Neural crest cell (in vitro differentiated cells): ENCODE results near the gene IMMT. TPM values are rescaled to one million over a fixed set of nuclear protein-coding genes. Genes with fewer than 3 reads are reported as not detected.

Experiments
- DNase-seq: peaks from one replicate; pipeline ENCODE4 v3.0.0; 2021; ENCODE audit warnings: low read depth, mixed read lengths, low spot score
- H3K27ac Mint-ChIP-seq: one replicate; pipeline ENCODE4 v1.8.0; 2021; ENCODE audit warnings: mild to moderate bottlenecking, mixed read lengths; ENCODE audit not compliant: unreplicated experiment
- H3K27me3 Mint-ChIP-seq: 2 replicates; pipeline ENCODE4 v1.8.0; 2021; ENCODE audit warnings: low read depth, mild to moderate bottlenecking, mixed read lengths
- H3K36me3 Mint-ChIP-seq: 2 replicates; pipeline ENCODE4 v1.8.0; 2021; ENCODE audit warnings: low read depth, mild to moderate bottlenecking, mixed read lengths
- H3K4me1 Mint-ChIP-seq: 2 replicates; pipeline ENCODE4 v1.8.0; 2021; ENCODE audit warnings: mixed read lengths
- H3K4me3 Mint-ChIP-seq: one replicate; pipeline ENCODE4 v1.8.0; 2021; ENCODE audit warnings: mild to moderate bottlenecking, mixed read lengths
- H3K9me3 Mint-ChIP-seq: 2 replicates; pipeline ENCODE4 v1.8.0; 2021; ENCODE audit warnings: mixed read lengths
- total RNA-seq: library from RNA; stranded (reverse); gene quantifications from 2 replicates; pipeline ENCODE4 v1.2.1, GENCODE V29; 2021
- TF ChIP-seq, protein P1 (sequence below): fragments of 200-600 bp; sonication (generic); conservative IDR thresholded peaks from 2 replicates; pipeline ENCODE4 v1.5.0; 2021; ENCODE audit warnings: antibody characterized with exemption, mild to moderate bottlenecking

The IMMT gene
- total RNA-seq, 1 donor from 2014 or later = 120 TPM

DNA sequence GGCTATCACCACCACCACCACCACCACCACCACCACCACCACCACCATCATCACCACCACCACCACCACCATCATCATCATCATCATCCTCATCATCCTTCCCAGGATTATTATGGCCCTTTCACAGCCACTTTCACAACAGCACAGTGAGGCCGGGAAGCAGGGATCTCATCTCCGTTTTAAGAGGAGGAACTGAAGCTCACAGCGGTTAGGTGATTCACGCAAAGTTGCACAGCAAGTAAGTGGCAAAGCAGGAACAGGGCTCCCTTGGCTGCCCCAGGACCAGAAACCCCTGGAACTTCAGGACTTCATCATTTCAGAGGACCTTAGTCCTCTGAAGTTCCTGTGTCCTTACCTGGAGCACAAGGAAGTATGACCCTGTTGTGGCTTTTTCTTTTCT lies 30.8 kb upstream of the IMMT start:
- H3K36me3 Mint-ChIP-seq = no peaks in the 10 kb centered on the region
- H3K27ac Mint-ChIP-seq = no peak overlapping the region
- H3K27me3 Mint-ChIP-seq = no peaks in the 10 kb centered on the region
- H3K9me3 Mint-ChIP-seq = no peaks in the 10 kb centered on the region
- no peak overlapping the region for H3K4me3 Mint-ChIP-seq
- peaks cover 33% of the 10 kb centered on the region for H3K4me1 Mint-ChIP-seq
- TF ChIP-seq, protein P1, sequence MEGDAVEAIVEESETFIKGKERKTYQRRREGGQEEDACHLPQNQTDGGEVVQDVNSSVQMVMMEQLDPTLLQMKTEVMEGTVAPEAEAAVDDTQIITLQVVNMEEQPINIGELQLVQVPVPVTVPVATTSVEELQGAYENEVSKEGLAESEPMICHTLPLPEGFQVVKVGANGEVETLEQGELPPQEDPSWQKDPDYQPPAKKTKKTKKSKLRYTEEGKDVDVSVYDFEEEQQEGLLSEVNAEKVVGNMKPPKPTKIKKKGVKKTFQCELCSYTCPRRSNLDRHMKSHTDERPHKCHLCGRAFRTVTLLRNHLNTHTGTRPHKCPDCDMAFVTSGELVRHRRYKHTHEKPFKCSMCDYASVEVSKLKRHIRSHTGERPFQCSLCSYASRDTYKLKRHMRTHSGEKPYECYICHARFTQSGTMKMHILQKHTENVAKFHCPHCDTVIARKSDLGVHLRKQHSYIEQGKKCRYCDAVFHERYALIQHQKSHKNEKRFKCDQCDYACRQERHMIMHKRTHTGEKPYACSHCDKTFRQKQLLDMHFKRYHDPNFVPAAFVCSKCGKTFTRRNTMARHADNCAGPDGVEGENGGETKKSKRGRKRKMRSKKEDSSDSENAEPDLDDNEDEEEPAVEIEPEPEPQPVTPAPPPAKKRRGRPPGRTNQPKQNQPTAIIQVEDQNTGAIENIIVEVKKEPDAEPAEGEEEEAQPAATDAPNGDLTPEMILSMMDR = no peak
- no peak for DNase-seq

DNA sequence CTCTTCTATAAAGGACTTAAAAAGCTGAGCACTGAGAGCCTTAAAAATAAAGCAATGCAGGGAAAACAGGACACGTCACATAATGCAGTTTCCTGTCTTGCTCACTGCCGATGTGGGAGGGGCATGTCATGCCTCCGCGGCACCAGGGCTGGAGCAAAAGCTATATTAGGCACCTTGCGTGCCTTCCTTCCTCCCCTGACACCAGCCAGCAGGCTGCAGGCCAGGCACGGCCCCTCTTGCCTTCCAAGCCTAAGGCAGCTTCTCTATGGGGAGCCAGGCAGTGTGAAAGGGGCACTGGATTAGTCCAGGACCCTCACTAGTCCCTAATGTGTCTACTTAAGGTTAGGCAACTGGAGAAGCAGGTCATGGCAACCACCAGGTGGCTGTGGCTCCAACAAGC lies 30.3 kb upstream of the IMMT start:
- no peaks in the 10 kb centered on the region for H3K36me3 Mint-ChIP-seq
- no peaks in the 10 kb centered on the region for H3K27me3 Mint-ChIP-seq

DNA sequence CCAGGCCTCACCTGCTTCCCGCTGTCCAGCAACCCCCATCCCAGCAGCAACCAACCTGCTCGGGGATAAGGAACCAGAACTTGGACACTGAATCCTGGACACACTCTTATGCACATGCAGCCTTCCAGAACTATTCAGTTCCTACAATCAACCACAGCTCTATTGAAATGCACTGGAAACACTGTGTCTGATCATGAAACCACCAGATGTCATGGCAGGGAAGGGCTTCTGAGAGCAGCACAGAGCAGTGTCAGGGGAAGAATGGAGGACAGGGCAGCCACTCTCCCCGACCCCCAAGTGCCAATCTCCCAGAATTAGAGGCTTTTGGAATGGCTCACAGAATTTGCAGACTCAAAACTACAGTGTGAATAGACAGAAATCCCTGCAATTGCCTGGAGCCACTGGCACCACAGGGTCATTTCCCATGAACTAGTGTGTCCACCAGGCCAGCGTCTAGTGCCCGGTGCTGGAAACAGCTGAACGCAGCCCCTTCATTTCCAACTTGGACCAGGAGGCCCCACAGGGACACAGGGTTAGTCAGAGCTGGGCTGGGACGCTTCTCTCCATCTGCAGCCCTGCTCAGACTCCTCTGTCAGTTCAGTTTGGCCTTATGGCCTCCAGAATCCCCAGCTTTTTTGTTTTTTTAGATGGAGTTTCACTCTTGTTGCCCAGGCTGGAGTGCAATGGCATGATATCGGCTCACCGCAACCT lies 29.5 kb upstream of the IMMT start:
- DNase-seq = no peak
- Mint-ChIP-seq H3K27ac (no peak overlapping the region), H3K4me3 (no peak overlapping the region), H3K36me3 (no peaks in the 10 kb centered on the region), H3K9me3 (no peaks in the 10 kb centered on the region), H3K27me3 (no peaks in the 10 kb centered on the region), H3K4me1 (peaks cover 26% of the 10 kb centered on the region)
- TF ChIP-seq, protein P1 = no peak

More for the DNA sequence above, 30.3 kb upstream of the IMMT start:
- Mint-ChIP-seq H3K9me3 (no peaks in the 10 kb centered on the region), H3K4me3 (no peak overlapping the region), H3K4me1 (peaks cover 29% of the 10 kb centered on the region), H3K27ac (no peak overlapping the region)
- no peak for DNase-seq
- TF ChIP-seq, protein P1 = no peak

DNA sequence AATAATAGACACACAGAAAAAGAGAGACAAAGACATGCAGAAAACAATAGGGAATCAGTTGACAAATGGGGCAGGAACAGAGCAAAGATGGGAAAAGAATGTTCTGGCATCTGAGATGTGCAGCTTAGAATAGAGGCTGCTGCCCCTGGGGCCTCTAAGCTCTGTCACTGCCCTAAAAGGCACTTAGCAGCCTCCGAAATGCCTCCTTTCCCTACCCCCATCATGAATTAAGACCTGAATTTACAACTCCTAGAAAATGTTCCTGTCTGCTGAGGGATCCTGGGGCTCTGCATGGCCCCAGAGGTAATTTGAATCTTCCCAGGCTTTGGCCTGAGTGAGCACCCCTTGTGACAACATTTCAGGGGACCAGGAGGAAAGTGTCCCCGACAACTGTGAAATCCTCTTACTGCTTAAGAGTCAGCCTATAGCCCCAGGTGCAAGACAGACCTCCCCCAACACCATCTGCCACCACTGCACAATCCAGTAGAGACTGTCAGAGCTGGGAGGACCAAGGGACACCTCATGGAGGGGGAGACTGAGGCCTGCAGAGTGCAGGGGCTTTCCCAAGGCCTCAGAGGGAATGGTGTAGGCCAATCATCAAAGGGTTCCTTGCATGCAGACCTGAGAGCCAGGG lies 28.8 kb upstream of the IMMT start:
- H3K27me3 Mint-ChIP-seq = no peaks in the 10 kb centered on the region
- no peaks in the 10 kb centered on the region for H3K36me3 Mint-ChIP-seq
- H3K4me3 Mint-ChIP-seq = no peak overlapping the region
- H3K27ac Mint-ChIP-seq = no peak overlapping the region
- TF ChIP-seq, protein P1 = no peak
- peaks cover 26% of the 10 kb centered on the region for H3K4me1 Mint-ChIP-seq
- H3K9me3 Mint-ChIP-seq = no peaks in the 10 kb centered on the region
- no peak for DNase-seq

DNA sequence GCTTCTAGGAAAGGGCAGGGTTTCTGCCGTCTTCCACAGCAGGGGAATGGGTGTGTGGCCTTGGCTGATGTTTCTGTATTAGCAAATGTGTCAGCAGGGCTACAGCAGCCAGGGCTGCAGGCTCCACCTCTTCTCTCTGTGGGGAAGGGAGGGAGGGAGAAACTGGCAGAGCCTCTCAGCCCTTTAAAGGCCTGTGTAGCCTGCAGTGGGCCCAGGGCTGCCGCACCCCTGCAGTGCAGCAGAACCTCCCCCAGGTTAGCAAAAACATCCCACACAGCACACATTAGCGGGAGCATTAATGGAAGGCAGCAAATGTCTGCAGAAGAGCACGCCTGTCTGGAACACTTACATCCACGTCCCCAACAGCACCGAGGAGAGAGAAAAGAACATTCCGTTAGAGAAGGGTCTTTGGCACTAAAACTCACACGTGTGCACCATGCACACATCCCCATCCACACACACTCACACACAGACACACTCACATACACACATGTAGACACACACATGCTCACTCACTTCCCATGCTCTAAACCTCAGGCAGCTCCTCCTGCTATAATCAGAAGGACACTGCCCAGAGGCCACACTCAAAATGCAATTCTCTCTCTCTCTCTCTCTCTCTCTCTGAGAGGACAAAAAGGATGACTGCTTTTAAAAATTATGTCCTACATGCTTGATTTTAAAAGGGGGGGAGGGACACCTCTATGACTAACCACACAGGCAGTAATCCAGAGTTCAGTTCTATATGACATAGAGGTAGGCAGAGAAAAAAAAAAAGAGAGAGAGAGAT lies 28.1 kb upstream of the IMMT start:
- Mint-ChIP-seq H3K4me3 (no peak overlapping the region), H3K9me3 (no peaks in the 10 kb centered on the region), H3K36me3 (no peaks in the 10 kb centered on the region), H3K27me3 (no peaks in the 10 kb centered on the region), H3K27ac (no peak overlapping the region), H3K4me1 (peaks cover 26% of the 10 kb centered on the region)
- TF ChIP-seq, protein P1 = no peak
- no peak for DNase-seq
